ENCODE data around the gene COX4I2.

Gene COX4I2

DNA sequence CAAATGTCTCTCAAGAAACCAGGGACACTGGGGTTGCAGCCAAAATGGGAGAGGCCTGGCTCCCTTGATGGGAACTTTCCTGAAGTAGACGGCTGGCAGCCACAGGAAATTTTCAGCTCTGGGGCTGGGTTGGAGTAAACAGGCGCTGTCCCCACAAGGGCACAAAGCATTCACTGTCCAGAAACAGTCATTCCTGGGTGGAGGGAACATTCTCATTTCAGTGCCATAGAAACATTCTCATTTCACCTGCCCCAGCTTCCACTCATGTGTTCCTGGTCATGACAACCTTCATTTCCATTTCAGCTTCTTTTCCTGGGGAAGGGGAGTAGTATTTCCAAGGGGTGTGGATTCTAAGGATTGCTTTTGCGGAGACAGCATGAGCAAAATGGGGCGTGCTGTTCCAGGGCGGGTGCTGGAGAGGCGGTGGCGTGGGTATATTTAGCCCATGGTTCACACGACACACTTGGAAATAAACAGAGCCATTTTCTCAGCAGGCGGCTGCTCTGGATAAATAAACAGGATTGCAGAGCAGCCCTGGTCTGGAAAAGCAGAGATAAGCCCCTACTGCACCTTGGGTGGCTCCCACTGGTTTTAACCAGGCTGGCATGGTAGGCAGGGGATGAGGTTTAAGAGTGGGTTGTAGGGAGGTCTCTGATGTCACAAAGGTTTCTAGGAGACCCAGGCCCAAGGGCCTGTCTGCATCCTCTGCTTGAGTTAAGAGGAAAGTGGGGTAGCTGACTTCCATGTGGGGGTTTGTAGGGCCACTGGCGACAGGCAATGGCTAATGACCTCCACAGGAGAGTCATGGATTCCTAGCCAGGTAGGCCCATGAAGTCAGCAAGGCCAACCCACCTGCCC lies 32.9 kb downstream of the COX4I2 start:
- no peaks in the 10 kb centered on the region for H3K36me3 ChIP-seq (ENCODE audit: control insufficient read depth, low read length)
- TF ChIP-seq EZH2phosphoT487 (IDR thresholded peaks at IDR 0.05; ENCODE audit: borderline replicate concordance, low read length): no peak
- TF ChIP-seq, protein P1, sequence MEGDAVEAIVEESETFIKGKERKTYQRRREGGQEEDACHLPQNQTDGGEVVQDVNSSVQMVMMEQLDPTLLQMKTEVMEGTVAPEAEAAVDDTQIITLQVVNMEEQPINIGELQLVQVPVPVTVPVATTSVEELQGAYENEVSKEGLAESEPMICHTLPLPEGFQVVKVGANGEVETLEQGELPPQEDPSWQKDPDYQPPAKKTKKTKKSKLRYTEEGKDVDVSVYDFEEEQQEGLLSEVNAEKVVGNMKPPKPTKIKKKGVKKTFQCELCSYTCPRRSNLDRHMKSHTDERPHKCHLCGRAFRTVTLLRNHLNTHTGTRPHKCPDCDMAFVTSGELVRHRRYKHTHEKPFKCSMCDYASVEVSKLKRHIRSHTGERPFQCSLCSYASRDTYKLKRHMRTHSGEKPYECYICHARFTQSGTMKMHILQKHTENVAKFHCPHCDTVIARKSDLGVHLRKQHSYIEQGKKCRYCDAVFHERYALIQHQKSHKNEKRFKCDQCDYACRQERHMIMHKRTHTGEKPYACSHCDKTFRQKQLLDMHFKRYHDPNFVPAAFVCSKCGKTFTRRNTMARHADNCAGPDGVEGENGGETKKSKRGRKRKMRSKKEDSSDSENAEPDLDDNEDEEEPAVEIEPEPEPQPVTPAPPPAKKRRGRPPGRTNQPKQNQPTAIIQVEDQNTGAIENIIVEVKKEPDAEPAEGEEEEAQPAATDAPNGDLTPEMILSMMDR (IDR thresholded peaks at IDR 0.05; ENCODE audit: low read depth, low read length, poor library complexity, severe bottlenecking): no peak

GRCh38 chr20:31671324-31671723 lies 33.6 kb downstream of the COX4I2 start:
- H3K4me3 ChIP-seq (ENCODE audit: low read length): no peak overlapping the region
- H3K27ac ChIP-seq (ENCODE audit: low read depth, low read length): no peak overlapping the region
- H3K9me3 ChIP-seq (ENCODE audit: control insufficient read depth, insufficient read depth, low read length): no peaks in the 10 kb centered on the region
- no peak overlapping the region for H3K4me2 ChIP-seq (ENCODE audit: low read length)
- no peaks in the 10 kb centered on the region for H3K27me3 ChIP-seq (ENCODE audit: control insufficient read depth, low read length)
- H3K79me2 ChIP-seq (ENCODE audit: control insufficient read depth, low read length): no peaks in the 10 kb centered on the region
- H4K20me1 ChIP-seq (ENCODE audit: control insufficient read depth, insufficient read depth, low read depth, low read length): no peaks in the 10 kb centered on the region
- peaks cover 18% of the 10 kb centered on the region for H3K4me1 ChIP-seq (ENCODE audit: control insufficient read depth, low read length)
- no peaks in the 10 kb centered on the region for H3F3A ChIP-seq (ENCODE audit: control insufficient read depth, insufficient read depth)
- TF ChIP-seq EZH2phosphoT487 (IDR thresholded peaks at IDR 0.05; ENCODE audit: borderline replicate concordance, low read length): no peak
- TF ChIP-seq, protein P1 (IDR thresholded peaks at IDR 0.05; ENCODE audit: low read depth, low read length, poor library complexity, severe bottlenecking): no peak
- H3K9me2 ChIP-seq (replicated peaks; ENCODE audit: control insufficient read depth, low read length): no peaks in the 10 kb centered on the region
- no peaks in the 10 kb centered on the region for H3K36me3 ChIP-seq (ENCODE audit: control insufficient read depth, low read length)

More for the DNA sequence above, 32.9 kb downstream of the COX4I2 start:
- no peaks in the 10 kb centered on the region for H3F3A ChIP-seq (ENCODE audit: control insufficient read depth, insufficient read depth)
- no peaks in the 10 kb centered on the region for H3K9me2 ChIP-seq (replicated peaks; ENCODE audit: control insufficient read depth, low read length)
- H3K4me1 ChIP-seq (ENCODE audit: control insufficient read depth, low read length): peaks cover 14% of the 10 kb centered on the region
- no peaks in the 10 kb centered on the region for H3K79me2 ChIP-seq (ENCODE audit: control insufficient read depth, low read length)
- H3K4me2 ChIP-seq (ENCODE audit: low read length): no peak overlapping the region
- H3K27ac ChIP-seq (ENCODE audit: low read depth, low read length): no peak overlapping the region
- no peak overlapping the region for H3K4me3 ChIP-seq (ENCODE audit: low read length)
- H3K9me3 ChIP-seq (ENCODE audit: control insufficient read depth, insufficient read depth, low read length): no peaks in the 10 kb centered on the region
- no peaks in the 10 kb centered on the region for H3K27me3 ChIP-seq (ENCODE audit: control insufficient read depth, low read length)
- H4K20me1 ChIP-seq (ENCODE audit: control insufficient read depth, insufficient read depth, low read depth, low read length): no peaks in the 10 kb centered on the region

DNA sequence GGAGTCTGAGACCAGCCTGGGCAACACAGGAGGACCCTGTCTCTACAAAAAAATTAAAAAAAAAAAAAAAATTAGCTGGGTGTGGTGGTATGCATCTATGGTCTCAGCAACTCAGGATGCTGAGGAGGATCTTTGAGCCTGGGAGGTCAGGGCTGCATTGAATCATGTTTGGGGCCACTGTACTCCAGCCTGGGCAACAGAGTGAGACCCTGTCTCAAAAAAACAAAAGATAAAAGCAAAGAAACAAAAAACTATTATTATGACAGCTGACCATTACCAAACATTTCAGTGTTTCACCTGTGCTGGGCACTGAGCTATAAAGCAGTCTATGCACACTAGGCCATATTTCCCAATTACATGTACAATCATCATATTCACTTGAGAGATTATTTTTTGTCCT lies 35.7 kb downstream of the COX4I2 start:
- Histone ChIP-seq H3K9me2 (replicated peaks; ENCODE audit: control insufficient read depth, low read length) (no peaks in the 10 kb centered on the region), H3K4me1 (ENCODE audit: control insufficient read depth, low read length) (peaks cover 14% of the 10 kb centered on the region), H3F3A (ENCODE audit: control insufficient read depth, insufficient read depth) (no peaks in the 10 kb centered on the region), H3K27ac (ENCODE audit: low read depth, low read length) (no peak overlapping the region), H3K27me3 (ENCODE audit: control insufficient read depth, low read length) (no peaks in the 10 kb centered on the region), H3K79me2 (ENCODE audit: control insufficient read depth, low read length) (no peaks in the 10 kb centered on the region), H4K20me1 (ENCODE audit: control insufficient read depth, insufficient read depth, low read depth, low read length) (no peaks in the 10 kb centered on the region), H3K9me3 (ENCODE audit: control insufficient read depth, insufficient read depth, low read length) (no peaks in the 10 kb centered on the region), H3K4me2 (ENCODE audit: low read length) (no peak overlapping the region), H3K36me3 (ENCODE audit: control insufficient read depth, low read length) (no peaks in the 10 kb centered on the region), H3K4me3 (ENCODE audit: low read length) (no peak overlapping the region)
- TF ChIP-seq, protein P1 (IDR thresholded peaks at IDR 0.05; ENCODE audit: low read depth, low read length, poor library complexity, severe bottlenecking): no peak
- no peak for TF ChIP-seq EZH2phosphoT487 (IDR thresholded peaks at IDR 0.05; ENCODE audit: borderline replicate concordance, low read length)
